ENCODE results near the gene BAIAP3. TPM values are rescaled to one million over a fixed set of nuclear protein-coding genes. Genes with fewer than 3 reads are reported as not detected.

BAIAP3 gene
- total and polyA plus RNA-seq, 10 donors = 2.7 to 15.7 (median 6.3) TPM

GRCh38 chr16:1357906-1358566 lies 24.6 kb downstream of the BAIAP3 start:
- WGBS, 5 donors = 69 to 83% (median 78%) methylated on average over 19 of the region's 19 CpGs
- Histone ChIP-seq H3K27ac (peak overlapping the region; percentile 63 to 85 (median 72)), H3K36me3 (peaks cover 3 to 56% (median 30%) of the 10 kb centered on the region in 6 donors), H3K9me3 (no peaks in the 10 kb centered on the region), H3K4me3 (peak overlapping the region in 1 of 8 donors; percentile 21), H3K27me3 (replicated peaks in 1 of 7) (no peaks in the 10 kb centered on the region), H3K4me1 (peaks cover 0 to 62% (median 45%) of the 10 kb centered on the region in 6 donors)
- DNase-seq = peak; percentile 69
- intact Hi-C loops (cut with DNase I; ENCODE audit: low total_unique reads) = no loop called here
- no peak for TF ChIP-seq CTCF (IDR thresholded peaks at IDR 0.05 in 8 of 11, conservative IDR thresholded peaks at IDR 0.05 in 3 of 11)
- peak; percentile 59 to 73 (median 62) for TF ChIP-seq POLR2AphosphoS5 (IDR thresholded peaks at IDR 0.05)

GRCh38 chr16:1361685-1362360 lies 28.4 kb downstream of the BAIAP3 start:
- no peak overlapping the region for H3K4me3 ChIP-seq
- intact Hi-C loops (cut with DNase I; ENCODE audit: low total_unique reads) = no loop called here
- H3K36me3 ChIP-seq = peaks cover 3 to 93% (median 65%) of the 10 kb centered on the region in 6 donors
- DNase-seq = peak; percentile 70
- TF ChIP-seq CTCF (IDR thresholded peaks at IDR 0.05 in 8 of 11, conservative IDR thresholded peaks at IDR 0.05 in 3 of 11) = no peak
- peak in 1 of 3 donors; percentile 63 for TF ChIP-seq POLR2AphosphoS5 (IDR thresholded peaks at IDR 0.05)
- H3K27ac ChIP-seq = no peak overlapping the region
- H3K4me1 ChIP-seq = peaks cover 0 to 34% (median 18%) of the 10 kb centered on the region in 6 donors
- no peaks in the 10 kb centered on the region for H3K9me3 ChIP-seq
- 92 to 96% (median 95%) methylated on average over 29 to 43 of the region's 43 CpGs for WGBS, 5 donors
- no peaks in the 10 kb centered on the region for H3K27me3 ChIP-seq (replicated peaks in 1 of 7)

GRCh38 chr16:1362807-1363206 lies 29.4 kb downstream of the BAIAP3 start:
- Histone ChIP-seq H3K36me3 (peaks cover 3 to 100% (median 72%) of the 10 kb centered on the region in 6 donors), H3K4me1 (peaks cover 0 to 26% (median 12%) of the 10 kb centered on the region in 6 donors), H3K9me3 (no peaks in the 10 kb centered on the region), H3K27me3 (replicated peaks in 1 of 7) (no peaks in the 10 kb centered on the region), H3K4me3 (no peak overlapping the region), H3K27ac (no peak overlapping the region)
- TF ChIP-seq POLR2AphosphoS5 (IDR thresholded peaks at IDR 0.05) (no peak), POLR2A (IDR thresholded peaks at IDR 0.05) (no peak), CTCF (IDR thresholded peaks at IDR 0.05 in 8 of 11, conservative IDR thresholded peaks at IDR 0.05 in 3 of 11) (no peak)
- 74 to 89% (median 88%) methylated on average over 10 to 11 of the region's 11 CpGs for WGBS, 5 donors
- DNase-seq = no peak
- intact Hi-C loops (cut with DNase I; ENCODE audit: low total_unique reads) = no loop called here

- peak; percentile 93 for DNase-seq
- Histone ChIP-seq H3K9me3 (no peaks in the 10 kb centered on the region), H3K27ac (peak overlapping the region in 3 of 8 donors; percentile 6 to 36 (median 10)), H3K36me3 (peaks cover 3 to 98% (median 74%) of the 10 kb centered on the region in 6 donors), H3K4me3 (no peak overlapping the region), H3K27me3 (replicated peaks in 1 of 7) (no peaks in the 10 kb centered on the region), H3K4me1 (peaks cover 0 to 18% (median 7%) of the 10 kb centered on the region in 6 donors)
- TF ChIP-seq CTCF (IDR thresholded peaks at IDR 0.05 in 8 of 11, conservative IDR thresholded peaks at IDR 0.05 in 3 of 11) = peak; percentile 57 to 91 (median 82)
- no peak for TF ChIP-seq POLR2A (IDR thresholded peaks at IDR 0.05)
- peak; percentile 48 to 81 (median 56) for TF ChIP-seq POLR2AphosphoS5 (IDR thresholded peaks at IDR 0.05)
- intact Hi-C loops (cut with DNase I; ENCODE audit: low total_unique reads) = no loop called here
- 46 to 66% (median 50%) methylated on average over 10 to 18 of the region's 18 CpGs for WGBS, 5 donors
Measured at GRCh38 chr16:1363501-1364041, 30.1 kb downstream of the BAIAP3 start.
